ENCODE results near the gene NRXN3.

Gene NRXN3

GRCh38 chr14:78975734-78976133 is 805.6 kb downstream of the NRXN3 start:
- H3K4me3 ChIP-seq (ENCODE audit: severe bottlenecking), result no peak overlapping the region
- H3K27me3 ChIP-seq (ENCODE audit: insufficient read depth, poor library complexity, severe bottlenecking), result no peaks in the 10 kb centered on the region
- no peaks in the 10 kb centered on the region for H3K36me3 ChIP-seq (ENCODE audit: low read depth)
- no peak for DNase-seq (ENCODE audit: low spot score)
- no peak for TF ChIP-seq CTCF (IDR thresholded peaks at IDR 0.05; ENCODE audit: poor library complexity, severe bottlenecking)
- H3K27ac ChIP-seq (ENCODE audit: poor library complexity, severe bottlenecking), result no peak overlapping the region
- peaks cover 11% of the 10 kb centered on the region for H3K4me1 ChIP-seq (ENCODE audit: insufficient read depth, poor library complexity, severe bottlenecking)
- no peaks in the 10 kb centered on the region for H3K9me3 ChIP-seq (ENCODE audit: severe bottlenecking)
- ATAC-seq (ENCODE audit: low read depth), result no peak

DNA sequence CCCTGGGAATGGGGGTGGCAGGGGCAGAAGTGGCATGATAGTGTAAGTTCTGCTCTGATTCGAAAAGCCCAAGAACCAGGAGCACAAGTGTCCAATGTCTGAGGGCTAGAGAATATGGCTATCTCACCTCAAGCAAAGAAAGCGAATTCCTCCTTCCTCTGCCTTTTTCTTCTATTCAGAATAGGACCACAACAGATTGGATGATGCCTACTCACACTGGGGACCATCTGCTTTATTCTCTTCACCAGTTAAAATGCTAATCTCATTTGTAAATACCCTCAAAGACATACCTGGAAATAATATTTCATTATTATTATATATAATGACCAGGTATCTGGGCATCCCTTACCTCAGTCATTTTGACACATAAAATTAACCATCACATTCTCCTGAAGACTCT is 808.7 kb downstream of the NRXN3 start:
- no peaks in the 10 kb centered on the region for H3K9me3 ChIP-seq (ENCODE audit: severe bottlenecking)
- H3K4me3 ChIP-seq (ENCODE audit: severe bottlenecking), result no peak overlapping the region
- H3K4me1 ChIP-seq (ENCODE audit: insufficient read depth, poor library complexity, severe bottlenecking), result peaks cover 11% of the 10 kb centered on the region
- no peaks in the 10 kb centered on the region for H3K36me3 ChIP-seq (ENCODE audit: low read depth)
- no peak overlapping the region for H3K27ac ChIP-seq (ENCODE audit: poor library complexity, severe bottlenecking)
- TF ChIP-seq CTCF (IDR thresholded peaks at IDR 0.05; ENCODE audit: poor library complexity, severe bottlenecking), result no peak
- no peak for ATAC-seq (ENCODE audit: low read depth)
- H3K27me3 ChIP-seq (ENCODE audit: insufficient read depth, poor library complexity, severe bottlenecking), result peaks cover 3% of the 10 kb centered on the region
- no peak for DNase-seq (ENCODE audit: low spot score)

DNA sequence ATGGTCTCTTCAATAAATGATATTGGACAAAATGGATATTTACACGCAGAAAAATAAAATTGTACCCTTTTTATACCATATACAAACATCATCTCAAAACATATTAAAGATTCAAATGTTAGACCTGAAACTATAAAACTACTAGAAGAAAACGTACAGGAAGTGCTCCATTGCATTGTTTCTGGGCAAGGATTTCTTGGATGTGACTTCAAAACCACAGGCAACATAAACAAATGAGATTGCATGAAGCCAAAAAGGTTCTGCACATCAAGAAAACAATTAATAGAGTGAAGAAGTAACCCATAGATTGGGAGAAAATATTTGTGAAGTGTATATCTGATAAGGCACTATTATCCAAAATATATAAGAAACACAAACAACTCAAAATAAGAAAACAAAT is 812.4 kb downstream of the NRXN3 start:
- TF ChIP-seq CTCF (IDR thresholded peaks at IDR 0.05; ENCODE audit: poor library complexity, severe bottlenecking), result no peak
- ATAC-seq (ENCODE audit: low read depth) (no peak), DNase-seq (ENCODE audit: low spot score) (no peak)
- H3K27me3 ChIP-seq (ENCODE audit: insufficient read depth, poor library complexity, severe bottlenecking), result peaks cover 6% of the 10 kb centered on the region
- no peaks in the 10 kb centered on the region for H3K36me3 ChIP-seq (ENCODE audit: low read depth)
- no peak overlapping the region for H3K4me3 ChIP-seq (ENCODE audit: severe bottlenecking)
- no peaks in the 10 kb centered on the region for H3K4me1 ChIP-seq (ENCODE audit: insufficient read depth, poor library complexity, severe bottlenecking)
- H3K27ac ChIP-seq (ENCODE audit: poor library complexity, severe bottlenecking), result no peak overlapping the region
- H3K9me3 ChIP-seq (ENCODE audit: severe bottlenecking), result no peaks in the 10 kb centered on the region

DNA sequence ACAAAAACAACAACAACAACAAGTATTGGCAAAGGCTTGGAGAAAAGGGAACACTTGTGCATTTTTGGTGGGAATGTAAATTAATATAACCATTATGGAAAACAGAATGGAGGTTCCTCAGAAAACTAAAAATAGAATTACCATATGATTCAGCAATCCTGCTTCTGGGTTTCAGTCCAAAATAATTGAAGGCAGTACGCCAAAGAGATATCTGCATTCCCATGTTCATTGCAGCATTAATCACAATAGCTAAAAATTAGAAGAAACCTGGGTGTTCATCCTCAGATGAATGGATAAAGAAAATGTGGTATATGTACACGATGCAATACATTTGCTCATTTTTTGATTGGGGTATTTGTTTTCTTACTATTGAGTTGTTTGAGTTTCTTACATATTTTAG is 813.0 kb downstream of the NRXN3 start:
- no peak for ATAC-seq (ENCODE audit: low read depth)
- TF ChIP-seq CTCF (IDR thresholded peaks at IDR 0.05; ENCODE audit: poor library complexity, severe bottlenecking), result no peak
- no peaks in the 10 kb centered on the region for H3K36me3 ChIP-seq (ENCODE audit: low read depth)
- DNase-seq (ENCODE audit: low spot score), result no peak
- no peaks in the 10 kb centered on the region for H3K4me1 ChIP-seq (ENCODE audit: insufficient read depth, poor library complexity, severe bottlenecking)
- peaks cover 9% of the 10 kb centered on the region for H3K27me3 ChIP-seq (ENCODE audit: insufficient read depth, poor library complexity, severe bottlenecking)
- H3K4me3 ChIP-seq (ENCODE audit: severe bottlenecking), result no peak overlapping the region
- H3K27ac ChIP-seq (ENCODE audit: poor library complexity, severe bottlenecking), result no peak overlapping the region
- H3K9me3 ChIP-seq (ENCODE audit: severe bottlenecking), result no peaks in the 10 kb centered on the region

- Histone ChIP-seq H3K4me1 (ENCODE audit: insufficient read depth, poor library complexity, severe bottlenecking) (no peaks in the 10 kb centered on the region), H3K4me3 (ENCODE audit: severe bottlenecking) (no peak overlapping the region), H3K9me3 (ENCODE audit: severe bottlenecking) (no peaks in the 10 kb centered on the region), H3K36me3 (ENCODE audit: low read depth) (no peaks in the 10 kb centered on the region), H3K27ac (ENCODE audit: poor library complexity, severe bottlenecking) (no peak overlapping the region), H3K27me3 (ENCODE audit: insufficient read depth, poor library complexity, severe bottlenecking) (peaks cover 12% of the 10 kb centered on the region)
- TF ChIP-seq CTCF (IDR thresholded peaks at IDR 0.05; ENCODE audit: poor library complexity, severe bottlenecking), result no peak
- ATAC-seq (ENCODE audit: low read depth) (no peak), DNase-seq (ENCODE audit: low spot score) (no peak)
Measured at GRCh38 chr14:78985668-78986381, 815.7 kb downstream of the NRXN3 start.

Data from RWPE2 (cell line).